RKO (cell line): Measurements from ENCODE around the gene FBXO41.
A peak's percentile ranks its signal among the peaks of the same experiment; 100 is the strongest.

ENCODE experiments used
- DNase-seq: peaks from one replicate; pipeline ENCODE4 v3.0.0-alpha.2; 2016; ENCODE audit warnings: low spot score

The FBXO41 gene, protein sequence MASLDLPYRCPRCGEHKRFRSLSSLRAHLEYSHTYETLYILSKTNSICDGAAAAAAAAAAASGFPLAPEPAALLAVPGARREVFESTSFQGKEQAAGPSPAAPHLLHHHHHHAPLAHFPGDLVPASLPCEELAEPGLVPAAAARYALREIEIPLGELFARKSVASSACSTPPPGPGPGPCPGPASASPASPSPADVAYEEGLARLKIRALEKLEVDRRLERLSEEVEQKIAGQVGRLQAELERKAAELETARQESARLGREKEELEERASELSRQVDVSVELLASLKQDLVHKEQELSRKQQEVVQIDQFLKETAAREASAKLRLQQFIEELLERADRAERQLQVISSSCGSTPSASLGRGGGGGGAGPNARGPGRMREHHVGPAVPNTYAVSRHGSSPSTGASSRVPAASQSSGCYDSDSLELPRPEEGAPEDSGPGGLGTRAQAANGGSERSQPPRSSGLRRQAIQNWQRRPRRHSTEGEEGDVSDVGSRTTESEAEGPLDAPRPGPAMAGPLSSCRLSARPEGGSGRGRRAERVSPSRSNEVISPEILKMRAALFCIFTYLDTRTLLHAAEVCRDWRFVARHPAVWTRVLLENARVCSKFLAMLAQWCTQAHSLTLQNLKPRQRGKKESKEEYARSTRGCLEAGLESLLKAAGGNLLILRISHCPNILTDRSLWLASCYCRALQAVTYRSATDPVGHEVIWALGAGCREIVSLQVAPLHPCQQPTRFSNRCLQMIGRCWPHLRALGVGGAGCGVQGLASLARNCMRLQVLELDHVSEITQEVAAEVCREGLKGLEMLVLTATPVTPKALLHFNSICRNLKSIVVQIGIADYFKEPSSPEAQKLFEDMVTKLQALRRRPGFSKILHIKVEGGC

DNA sequence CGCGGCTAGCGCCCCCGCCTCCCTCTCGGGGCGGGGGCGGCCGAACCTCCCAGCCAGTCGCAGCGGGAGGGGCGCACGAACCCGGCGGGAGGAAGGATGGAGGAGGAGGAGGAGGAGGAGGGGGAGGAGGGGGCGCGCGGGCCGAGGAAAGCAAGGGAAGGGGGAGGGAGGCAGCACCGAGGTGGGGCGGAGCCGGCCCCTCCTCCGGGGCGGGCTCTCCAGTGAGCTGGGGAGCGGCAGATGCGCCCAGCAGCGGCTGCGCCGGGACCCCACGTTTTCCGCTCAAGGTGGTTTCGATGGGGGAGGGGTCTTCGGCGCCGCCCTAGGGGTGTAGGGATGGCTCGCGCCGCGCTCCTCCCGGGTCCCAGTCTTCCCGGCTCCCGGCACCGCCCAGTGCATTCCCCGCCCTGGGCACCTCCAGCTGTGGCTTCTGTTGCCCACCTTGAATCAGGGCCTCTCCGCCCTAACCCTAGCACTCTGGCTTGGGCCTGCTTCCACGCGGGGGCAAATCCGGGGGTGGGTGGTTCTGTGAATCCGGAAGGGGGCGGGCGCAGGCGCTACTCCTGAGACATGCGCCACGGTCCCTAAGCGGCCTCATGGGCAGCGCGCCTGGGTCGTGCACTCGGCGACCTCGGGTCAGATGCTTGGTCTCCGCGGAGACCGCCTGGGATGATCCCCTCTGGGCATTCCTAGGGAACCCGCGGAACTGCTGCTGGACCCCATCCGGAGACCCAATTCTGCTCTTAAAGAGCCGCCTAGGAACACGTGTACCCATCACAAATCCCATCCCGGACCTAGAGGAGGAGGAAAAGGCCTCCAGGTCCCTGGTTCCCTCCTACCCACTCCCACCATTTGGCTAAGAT, at the start of gene FBXO41:
Gene FBXO41, minus strand, starts transcription at position 183 of the 863 bp plus-strand sequence. CDS start 14,848 bp downstream, outside the sequence.
- peak; percentile 70 for DNase-seq

DNA sequence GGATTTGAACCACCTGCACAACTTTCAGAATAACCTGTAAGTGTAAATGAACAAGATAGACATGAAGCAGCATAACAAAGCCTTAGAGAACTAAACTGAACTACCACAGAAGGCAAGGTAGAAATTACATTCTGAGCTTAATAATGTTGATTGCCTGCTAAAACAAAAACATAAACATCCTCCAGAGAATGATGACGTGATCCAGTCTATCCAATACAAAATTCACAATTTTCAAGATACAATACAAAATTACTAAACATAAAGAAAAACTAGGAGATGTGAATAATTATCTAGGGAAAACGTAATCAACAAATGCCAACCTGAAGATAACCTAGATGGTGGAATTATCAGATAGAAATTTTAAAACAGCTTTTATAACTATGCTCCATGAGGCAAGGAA, 49.8 kb upstream of the FBXO41 start:
- no peak for DNase-seq

DNA sequence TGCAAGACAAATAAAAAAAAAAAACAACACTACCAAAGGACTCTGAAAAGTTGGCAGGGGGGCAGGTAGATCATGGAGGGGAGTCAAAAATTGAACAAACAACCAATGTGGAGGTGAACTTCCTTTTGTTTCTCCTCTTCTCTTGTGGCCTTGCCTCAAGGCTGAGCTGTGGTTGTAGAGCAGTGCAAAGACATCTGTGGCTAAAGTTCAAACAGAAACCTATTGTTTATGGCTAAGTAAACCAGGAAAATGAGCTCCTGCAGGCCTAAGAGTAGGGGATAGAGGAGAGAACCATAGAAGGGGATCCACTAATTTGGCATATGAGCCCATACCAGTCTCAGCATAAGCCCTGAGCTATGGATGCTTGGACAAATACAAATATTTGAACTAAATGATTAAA, 49.3 kb upstream of the FBXO41 start:
- DNase-seq = no peak

DNA sequence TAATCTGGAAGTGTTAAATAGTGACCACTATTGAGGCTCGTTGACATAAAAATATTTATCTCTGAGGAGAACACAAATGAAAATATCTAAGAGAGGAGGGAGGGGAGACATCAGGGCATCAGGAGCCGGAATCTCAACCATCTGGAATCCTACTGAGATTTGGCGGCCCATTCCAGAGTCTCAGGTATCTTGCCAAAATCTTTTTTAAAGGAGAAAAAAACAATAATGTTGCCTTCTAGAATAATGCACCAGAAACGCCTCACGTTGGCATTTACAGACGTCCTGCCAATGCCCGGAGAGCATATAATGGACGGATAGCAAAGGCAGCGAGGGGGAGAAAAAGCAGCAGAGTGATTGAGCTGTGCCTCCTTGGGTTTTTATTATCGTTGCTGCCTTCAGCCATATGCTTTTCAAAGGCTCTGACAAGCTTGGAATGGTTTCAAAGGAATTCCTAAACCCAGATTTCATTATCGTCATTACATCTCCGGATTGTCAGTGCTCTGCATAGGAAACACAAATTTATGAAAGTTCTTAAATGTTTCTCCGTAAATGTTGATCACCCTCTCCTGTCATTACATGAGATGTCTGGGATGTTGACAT, 39.9 kb upstream of the FBXO41 start:
- no peak for DNase-seq

DNA sequence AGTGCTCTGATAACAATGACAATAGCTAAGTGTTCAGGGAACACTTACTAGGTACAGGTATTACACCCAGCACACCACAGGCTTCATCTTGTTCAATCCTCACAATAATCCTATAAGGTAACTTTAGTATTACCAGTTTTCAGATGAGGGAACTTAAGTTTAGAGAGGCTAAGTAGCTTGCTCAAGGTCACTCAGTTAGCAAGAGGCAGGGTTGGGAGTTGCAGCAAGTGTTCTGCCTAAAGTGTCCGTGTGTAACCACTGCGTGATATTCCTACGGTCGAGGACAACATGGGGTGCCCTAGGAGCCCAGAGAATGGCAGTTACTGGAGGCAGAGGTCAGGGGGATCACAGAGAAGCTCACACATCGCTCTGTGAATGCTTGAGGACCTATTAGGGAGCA, 39.3 kb upstream of the FBXO41 start:
- DNase-seq = no peak

DNA sequence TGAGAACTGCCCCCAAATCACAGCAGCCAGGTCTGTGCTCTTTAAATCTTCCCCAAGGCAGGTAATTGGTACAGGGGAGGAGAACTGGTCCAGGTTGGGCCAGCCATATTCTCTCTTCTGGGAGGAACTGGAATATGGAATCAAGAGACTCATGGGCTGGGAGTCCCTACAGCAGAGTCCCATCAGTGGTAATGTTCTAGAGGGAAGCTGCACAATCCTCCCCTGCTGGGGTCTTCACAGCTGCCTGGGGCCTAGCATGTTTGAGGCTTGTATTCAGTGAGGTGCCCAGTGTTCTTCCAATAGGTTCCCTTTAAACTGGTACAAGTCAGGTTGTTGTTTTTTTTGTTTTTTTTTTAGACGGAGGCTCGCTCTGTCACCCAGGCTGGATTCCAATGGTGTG, 30.2 kb upstream of the FBXO41 start:
- DNase-seq = no peak

DNA sequence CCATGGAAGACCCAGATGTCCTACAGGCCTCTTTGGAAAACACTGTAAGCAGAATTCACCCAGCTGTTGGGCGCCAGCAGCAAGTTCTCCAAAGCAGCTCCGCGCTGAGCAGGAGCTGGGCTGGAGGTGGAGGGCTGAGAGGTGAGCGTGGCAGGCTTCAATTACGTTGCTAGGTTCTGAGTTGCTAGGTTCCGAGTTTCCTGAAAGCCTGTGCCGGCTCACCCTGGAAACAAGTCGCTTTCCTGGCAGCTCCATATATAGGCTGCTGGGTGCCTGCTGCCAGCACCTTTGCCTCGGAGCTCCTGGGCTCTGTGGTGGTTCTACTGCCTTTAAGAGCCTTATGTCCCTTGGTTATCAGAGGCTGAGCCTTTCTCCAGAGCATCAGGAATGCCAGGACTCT, 23.4 kb upstream of the FBXO41 start:
- no peak for DNase-seq

DNA sequence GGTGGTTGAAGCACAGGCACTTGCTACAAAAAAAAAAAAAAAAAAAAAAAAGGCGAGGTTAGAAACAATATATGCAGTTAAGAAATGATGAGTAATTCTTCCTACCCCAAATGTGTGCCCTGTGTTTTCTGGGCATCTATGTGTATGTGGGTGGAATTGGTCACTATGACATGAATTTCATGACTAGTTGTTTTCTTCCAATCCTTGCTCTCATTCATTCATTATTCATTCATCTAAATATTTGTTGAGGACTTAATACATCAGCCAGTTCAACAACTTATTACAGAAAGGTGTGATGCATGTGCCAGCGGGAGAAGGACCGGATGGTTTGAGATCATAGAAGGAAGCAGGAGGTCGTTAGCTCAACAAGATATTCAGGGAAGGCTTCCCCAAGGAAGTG, 17.4 kb upstream of the FBXO41 start:
- peak; percentile 6 for DNase-seq

DNA sequence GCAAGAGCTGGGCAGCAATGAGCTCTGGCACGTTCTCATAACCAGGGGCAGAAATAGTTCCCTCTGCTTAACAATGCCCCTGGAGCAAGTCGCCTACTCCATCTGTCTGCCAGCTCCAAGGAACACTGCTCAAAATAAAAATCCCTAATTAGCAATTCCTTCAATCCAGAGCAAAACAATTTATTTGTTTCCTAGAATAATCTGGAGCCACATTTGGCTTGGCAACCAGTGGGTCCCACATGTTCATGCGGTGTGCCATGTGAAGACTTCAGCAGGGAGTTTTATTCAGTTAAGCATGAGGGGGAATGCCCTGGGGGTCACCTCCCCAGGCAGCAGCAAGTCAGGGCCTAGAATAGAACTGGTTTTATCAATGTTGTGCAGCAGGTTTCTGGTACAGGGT, 16.6 kb upstream of the FBXO41 start:
- no peak for DNase-seq

DNA sequence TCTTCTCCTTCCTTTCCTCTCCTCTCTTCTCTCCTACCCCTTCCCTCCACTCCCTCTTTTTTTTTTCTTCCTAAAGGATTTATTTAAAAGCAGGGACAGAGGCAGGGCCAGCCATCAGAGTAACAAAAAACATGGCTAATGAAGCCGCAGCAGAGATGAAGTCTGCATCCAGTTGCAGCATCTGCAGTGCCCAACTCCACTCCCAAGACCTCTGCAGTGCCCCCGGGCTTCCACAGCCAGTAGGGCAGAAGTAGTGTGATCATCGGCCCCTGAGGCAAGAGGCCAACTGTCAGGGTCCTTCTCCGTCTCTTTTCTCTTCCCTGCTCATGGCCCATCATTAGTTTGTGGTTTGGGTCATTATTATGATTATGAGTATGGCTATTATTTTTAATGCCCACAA, 13.3 kb upstream of the FBXO41 start:
- no peak for DNase-seq

DNA sequence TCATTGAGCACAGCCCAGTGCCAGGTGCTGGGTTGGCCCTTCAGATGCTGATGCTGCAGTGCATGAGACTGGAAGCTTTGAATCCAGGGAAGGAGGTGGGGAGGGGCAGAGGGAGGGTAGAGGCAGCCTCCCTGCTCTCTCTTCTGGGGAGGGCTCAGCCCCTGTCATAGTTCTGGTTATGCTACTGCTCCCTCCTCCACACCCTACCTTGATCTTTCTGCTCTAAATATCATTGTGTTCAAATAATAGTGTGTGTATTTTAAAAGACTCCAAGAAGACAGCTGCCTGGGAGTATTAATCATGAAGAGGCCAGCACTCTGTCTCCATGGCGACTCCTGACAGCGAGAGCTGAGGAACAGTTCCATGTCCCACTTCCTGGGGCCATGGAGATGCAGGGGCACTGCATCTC, 12.9 kb upstream of the FBXO41 start:
- DNase-seq = no peak

DNA sequence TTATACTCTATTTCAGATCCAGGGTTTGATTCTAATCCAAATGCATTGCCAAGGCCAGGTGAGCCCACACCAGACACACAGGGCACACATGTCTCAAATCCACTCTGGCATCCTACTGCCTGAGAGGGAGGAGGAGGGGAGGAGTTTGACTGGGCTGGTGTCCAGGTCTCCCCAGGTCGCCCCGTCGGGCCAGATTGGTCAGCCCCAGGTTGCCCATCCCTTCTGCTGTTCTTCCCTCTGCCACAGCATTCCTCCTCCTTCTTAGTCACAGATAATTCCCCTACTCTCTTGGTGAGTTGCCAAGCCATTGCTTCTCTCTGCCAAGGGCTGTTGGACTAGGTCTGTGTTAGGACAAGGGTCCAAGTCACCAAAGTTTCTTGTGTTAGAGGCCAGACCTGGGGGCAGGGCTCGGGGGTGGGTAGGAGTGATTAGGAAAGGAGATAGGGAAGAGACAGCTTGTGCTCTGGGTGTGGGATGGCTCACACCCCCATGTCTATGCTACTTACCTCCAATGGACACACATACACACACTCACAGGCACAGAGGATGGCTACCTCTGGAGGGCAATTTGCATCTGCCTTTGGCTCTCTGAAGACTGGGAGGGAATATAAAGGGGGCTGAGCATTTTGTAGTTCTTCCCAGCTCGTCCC, 11.6 kb upstream of the FBXO41 start:
- DNase-seq = no peak

DNA sequence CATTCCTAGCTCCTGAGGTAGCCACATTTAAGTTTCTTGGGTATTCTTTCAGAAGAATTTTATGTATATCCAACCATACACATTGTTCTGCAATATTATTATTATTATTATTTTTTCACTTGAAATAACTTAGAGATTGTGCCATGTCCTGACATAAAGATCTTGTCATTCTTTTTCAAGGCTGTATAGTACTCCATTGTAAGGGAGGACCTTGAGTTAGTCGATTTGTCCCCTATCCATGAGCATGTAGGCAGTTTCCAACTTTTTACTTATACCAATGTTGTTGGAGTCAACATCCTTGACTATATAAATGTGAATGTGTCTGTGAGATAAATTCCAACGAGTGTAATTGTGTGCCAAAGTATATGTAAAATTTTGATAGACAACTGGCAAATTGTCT, 10.0 kb upstream of the FBXO41 start:
- DNase-seq = no peak

DNA sequence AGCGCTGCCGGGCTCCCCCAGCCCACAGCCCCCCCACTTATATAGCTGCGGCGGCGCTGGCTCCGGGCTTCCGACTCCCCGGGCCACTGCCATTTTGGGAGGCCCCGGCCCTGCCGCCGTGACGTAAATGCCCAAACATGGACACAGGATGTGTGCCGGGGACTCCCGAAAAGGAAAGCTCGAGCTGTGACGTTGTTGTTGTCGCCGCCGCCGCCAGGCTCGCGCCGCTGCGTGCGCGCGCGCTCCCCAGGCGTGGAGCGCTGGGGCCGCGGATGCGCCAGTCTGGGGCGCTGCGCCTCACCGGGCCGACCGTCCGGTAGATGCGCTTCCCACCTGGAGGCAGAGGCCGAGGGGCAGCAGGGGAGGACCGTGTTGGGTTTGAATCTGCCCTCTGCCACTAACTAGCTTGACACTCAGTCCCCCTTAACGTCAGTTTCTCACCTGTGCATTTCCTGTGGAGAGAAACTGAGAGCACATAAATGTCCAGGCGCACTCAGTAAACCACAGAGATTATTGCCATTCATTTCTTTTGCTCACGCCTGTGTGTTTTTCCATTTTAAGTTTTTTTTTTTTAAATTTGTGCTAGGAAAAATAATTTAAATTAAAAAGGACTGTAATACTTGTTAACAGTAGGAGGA, 9.4 kb upstream of the FBXO41 start, which contains the start of gene EGR4:
Gene EGR4, minus strand, starts transcription at position 15 of the 638 bp plus-strand sequence. CDS start 231 bp downstream, outside the sequence.
- DNase-seq = no peak

DNA sequence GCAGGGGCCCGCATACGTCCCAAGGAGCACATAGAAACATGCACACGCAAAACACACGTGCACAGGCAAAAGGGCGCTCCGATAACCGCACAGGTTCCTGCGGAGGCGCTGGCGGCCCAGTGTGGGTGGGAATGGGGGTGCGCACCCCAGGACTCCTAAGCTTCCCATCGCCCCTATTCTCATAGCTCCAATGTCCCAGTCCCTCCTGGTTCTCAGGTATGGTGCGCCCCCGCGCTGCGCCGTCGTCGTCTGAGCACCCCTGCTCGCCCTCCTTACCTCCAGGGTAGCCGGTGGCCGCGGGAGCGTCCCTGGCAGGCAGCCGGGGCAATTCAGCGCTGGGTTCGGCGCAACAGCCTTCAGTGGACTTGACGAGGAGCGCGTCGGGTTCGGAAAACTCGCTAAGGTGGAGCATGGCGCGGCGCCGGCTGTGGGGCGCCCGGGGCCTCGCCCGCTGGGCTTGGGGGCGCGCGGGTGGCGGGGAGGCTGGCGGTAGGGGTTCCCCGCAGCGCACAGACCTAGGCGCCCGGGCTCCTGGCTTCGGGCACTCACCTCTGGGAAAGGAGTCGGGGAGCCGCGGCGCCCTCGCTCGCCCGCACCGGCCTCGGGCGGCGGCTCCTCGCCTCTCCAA, 8.7 kb upstream of the FBXO41 start:
- no peak for DNase-seq

DNA sequence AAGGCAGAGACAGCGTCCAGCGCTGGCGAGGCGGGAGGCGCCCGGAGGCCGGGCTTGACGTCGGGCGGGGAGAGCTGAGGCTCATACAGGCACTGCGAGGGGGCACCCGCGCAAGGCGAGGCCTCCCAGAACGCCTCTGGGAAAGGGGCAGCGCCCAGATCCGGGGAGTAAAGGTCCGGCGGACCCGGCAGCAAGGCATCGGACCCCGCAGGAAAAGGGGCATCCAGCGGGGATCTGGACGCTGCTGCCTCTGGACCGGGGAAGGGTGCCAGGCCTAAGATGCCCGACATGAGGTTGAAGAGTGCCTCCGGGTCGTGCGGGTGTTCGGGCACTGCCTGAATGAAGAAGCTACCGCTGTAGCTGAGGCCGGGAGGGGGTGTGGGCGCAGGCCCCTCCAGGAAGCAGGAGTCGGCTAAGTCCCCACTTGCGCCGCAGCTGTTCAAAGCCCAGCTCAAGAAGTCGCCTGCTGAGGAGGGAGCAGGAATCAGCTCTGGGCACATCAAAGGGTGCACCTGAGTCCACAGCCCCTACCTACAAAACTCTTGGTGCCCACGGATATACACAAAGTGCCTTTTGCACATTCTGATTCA, 8.1 kb upstream of the FBXO41 start:
- DNase-seq = no peak

DNA sequence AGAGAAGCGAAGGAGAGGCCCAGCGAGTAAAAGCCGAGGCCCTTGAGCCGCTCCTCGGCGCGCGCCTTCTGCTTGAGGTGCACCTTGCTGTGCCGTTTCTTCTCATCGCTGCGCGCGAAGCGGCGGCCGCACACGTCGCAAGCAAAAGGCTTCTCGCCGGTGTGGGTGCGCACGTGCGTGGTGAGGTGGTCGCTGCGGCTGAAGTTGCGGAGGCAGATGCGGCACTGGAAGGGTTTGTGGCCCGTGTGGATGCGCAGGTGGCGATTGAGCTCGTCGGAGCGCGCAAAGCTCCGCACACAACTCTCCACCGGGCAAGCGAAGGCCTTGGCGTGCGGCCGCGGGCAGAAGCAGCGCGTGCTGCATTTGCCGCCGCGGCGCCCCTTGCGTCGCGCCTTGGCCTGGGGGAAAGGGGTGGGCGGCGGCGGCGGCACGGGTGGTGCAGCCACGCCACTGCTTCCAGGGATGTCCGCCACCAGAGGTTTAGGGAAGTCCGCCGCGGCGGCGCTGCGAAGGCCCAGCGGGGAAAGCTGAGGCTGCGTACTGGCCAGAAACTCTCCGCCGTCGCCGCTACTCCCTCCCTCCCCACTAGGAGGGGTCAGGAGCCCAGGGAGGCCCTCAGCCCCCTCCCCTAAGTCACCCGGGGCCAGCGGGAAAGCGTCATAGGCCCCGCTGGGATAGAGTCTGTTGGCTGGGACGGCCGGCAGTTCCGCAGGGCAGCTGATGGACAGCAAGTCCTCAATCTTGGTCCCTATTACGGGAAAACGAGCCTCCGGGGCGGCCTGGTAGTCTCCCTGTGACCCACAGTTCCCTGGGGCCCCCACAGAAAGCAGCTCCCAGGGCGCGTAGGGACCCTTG, 7.4 kb upstream of the FBXO41 start:
- DNase-seq = no peak

DNA sequence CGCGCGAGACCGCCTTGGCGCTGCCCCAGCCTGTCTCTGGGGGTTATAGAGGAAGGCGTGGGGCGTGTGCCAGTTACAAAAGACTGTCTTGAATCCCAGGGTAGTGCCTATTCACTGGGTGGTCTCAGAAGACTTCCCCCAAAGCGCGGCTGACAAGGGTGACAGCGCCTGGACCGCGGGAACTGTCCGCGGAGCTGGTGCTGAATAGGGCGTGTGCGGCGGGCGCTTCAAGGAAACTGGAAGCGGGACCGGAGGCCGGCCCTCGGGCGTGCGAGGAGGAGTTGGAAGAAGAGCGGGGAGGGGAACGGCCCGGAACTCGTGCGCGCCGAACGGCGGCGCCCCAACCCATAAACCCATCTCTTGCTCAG, 6.8 kb upstream of the FBXO41 start:
- DNase-seq = no peak
